OCI-LY7 (cell line): ENCODE results near the gene ARL8B. TPM values are rescaled to one million over a fixed set of nuclear protein-coding genes. Genes with fewer than 3 reads are reported as not detected.

Experiments used
- BruUV-seq: library from RNA; stranded (reverse); fragments of 400-500 nt; replicated peaks from 2 replicates; lab custom pipeline; 2021; lab: Mats Ljungman, UMichigan
- CTCF ChIA-PET: fragments of 300-600 bp; sonication (Branson Sonifier 250); formaldehyde crosslinking; loops from one replicate; lab custom pipeline; 2022; ENCODE audit warnings: antibody characterized with exemption; ENCODE audit not compliant: unreplicated experiment; lab: Charles Lee
- POLR2A ChIA-PET: fragments of 300-600 bp; sonication (Branson Sonifier 250); formaldehyde crosslinking; loops from one replicate; lab custom pipeline; 2022; ENCODE audit warnings: antibody characterized with exemption; lab: Charles Lee
- DNase-seq: peaks from one replicate; pipeline ENCODE4 v3.0.0-alpha.2; 2015; ENCODE audit warnings: low spot score
- H2AFZ ChIP-seq: fragments of 200-600 bp; sonication (generic), shearing (Covaris generic); 2 replicates; pipeline ENCODE4 v1.6.1; 2014; ENCODE audit warnings: mild to moderate bottlenecking, antibody characterized with exemption, low read length, moderate library complexity
- H3K27ac ChIP-seq: fragments of 200-600 bp; sonication (generic); 2 replicates; pipeline ENCODE4 v1.5.1; 2014; ENCODE audit warnings: mixed run types, low read depth, mild to moderate bottlenecking, moderate library complexity, low read length, inconsistent platforms; ENCODE audit not compliant: poor library complexity, severe bottlenecking
- H3K36me3 ChIP-seq: fragments of 200-600 bp; sonication (generic); 2 replicates; pipeline ENCODE4 v1.6.1; 2014; ENCODE audit warnings: mild to moderate bottlenecking, antibody characterized with exemption, low read length, moderate library complexity, mixed read lengths; ENCODE audit not compliant: insufficient read depth
- H3K4me1 ChIP-seq: fragments of 200-600 bp; sonication (generic); 2 replicates; pipeline ENCODE4 v1.5.1; 2014; ENCODE audit warnings: mild to moderate bottlenecking, low read length; ENCODE audit not compliant: insufficient read depth, poor library complexity, severe bottlenecking
- H3K4me2 ChIP-seq: fragments of 200-600 bp; sonication (generic); 2 replicates; pipeline ENCODE4 v1.6.1; 2014; ENCODE audit warnings: mild to moderate bottlenecking, low read length
- H3K4me3 ChIP-seq: fragments of 200-600 bp; sonication (generic); 2 replicates; pipeline ENCODE4 v1.5.1; 2014; ENCODE audit warnings: mild to moderate bottlenecking, low read depth, low read length; ENCODE audit not compliant: poor library complexity, severe bottlenecking
- H3K79me2 ChIP-seq: fragments of 200-600 bp; sonication (generic); 2 replicates; pipeline ENCODE4 v1.6.1; 2016; ENCODE audit warnings: low read depth, mild to moderate bottlenecking, low read length, moderate library complexity, mixed read lengths; ENCODE audit not compliant: insufficient read depth
- H3K9me2 ChIP-seq: fragments of 200-600 bp; sonication (generic); 2 replicates; pipeline ENCODE4 v1.6.1; 2016; ENCODE audit warnings: mild to moderate bottlenecking, low read length, mixed read lengths; ENCODE audit not compliant: insufficient read depth
- H3K9me3 ChIP-seq: fragments of 200-600 bp; sonication (generic); 2 replicates; pipeline ENCODE4 v1.6.1; 2014; ENCODE audit warnings: mild to moderate bottlenecking, mixed run types, low read length, mixed read lengths
- H4K20me1 ChIP-seq: fragments of 200-600 bp; sonication (generic); 2 replicates; pipeline ENCODE4 v1.6.1; 2014; ENCODE audit warnings: mild to moderate bottlenecking, antibody characterized with exemption, low read length, moderate library complexity, mixed read lengths; ENCODE audit not compliant: insufficient read depth
- EZH2phosphoT487 ChIP-seq: fragments of 200-600 bp; sonication (generic); IDR thresholded peaks from 2 replicates; pipeline ENCODE4 v1.6.1; 2018; ENCODE audit warnings: low read depth, borderline replicate concordance, mild to moderate bottlenecking, mixed run types, antibody characterized with exemption, low read length, moderate library complexity, mixed read lengths
- intact Hi-C: fragments of 100-400 bp; cut with micrococcal nuclease; formaldehyde crosslinking; loops from one replicate; pipeline ENCODE4 v1.10.0; 2022; ENCODE audit not compliant: unreplicated experiment
- total RNA-seq, 2 experiments: library from RNA; depleted of rRNA in 1 of 2; stranded (reverse); fragments of >200 nt in 1 of 2; shearing (Covaris generic) in 1 of 2; gene quantifications; 2 replicates each; pipeline ENCODE4 v1.2.3, GENCODE V29; 2014 to 2022
- TF ChIP-seq, protein P1 (sequence below): fragments of 200-600 bp; sonication (generic); conservative IDR thresholded peaks from 2 replicates; pipeline ENCODE4 v1.5.1; 2014; ENCODE audit warnings: mild to moderate bottlenecking, antibody characterized with exemption, low read length, moderate library complexity, mixed read lengths

ARL8B gene
- total RNA-seq, 2 experiments from 2014 or later, result 27.1 to 60.4 TPM

DNA sequence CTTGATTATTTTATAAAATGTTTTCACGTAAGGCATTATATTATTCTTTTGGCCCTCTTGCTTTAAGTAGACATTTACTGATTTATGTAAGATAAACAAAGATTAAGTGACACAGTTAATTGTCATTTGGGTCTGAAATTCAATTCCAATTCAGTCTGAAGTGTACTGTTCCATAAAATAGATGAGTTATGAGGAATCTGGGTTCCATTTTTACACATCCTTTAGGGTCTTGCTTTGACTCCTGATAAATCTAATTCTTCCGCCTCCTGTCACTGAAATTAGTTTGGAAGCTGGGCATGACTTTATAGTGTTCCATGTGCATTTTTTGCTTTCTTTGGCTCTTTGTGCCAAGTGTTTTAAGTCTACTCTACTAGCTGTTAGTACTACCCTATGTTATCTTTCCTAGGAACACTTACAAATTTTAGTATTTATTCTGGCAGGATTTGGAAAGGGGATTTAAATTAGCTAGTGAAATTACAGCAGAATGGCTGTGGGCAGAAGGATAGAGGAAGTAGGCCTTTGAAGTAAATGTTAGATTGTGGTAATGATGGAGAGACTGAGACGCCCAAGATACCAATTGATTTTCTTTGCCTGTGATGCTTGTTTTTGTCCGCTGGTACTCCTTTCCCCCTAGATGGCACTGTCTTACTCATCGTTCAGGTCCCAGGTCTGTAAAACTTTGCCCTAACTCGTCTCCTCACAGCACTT lies 14.3 kb downstream of the ARL8B start:
- POLR2A ChIA-PET, result interaction anchor here (0.8 to 5.1 kb wide), 8 partner anchors 12 to 86 kb away, joined by 3 to 52 read pairs (median 10); partner anchors contain the start of gene ARL8B
- no peaks in the 10 kb centered on the region for H3K9me2 ChIP-seq
- peak; percentile 83 for DNase-seq
- peak overlapping the region; percentile 53 for H3K27ac ChIP-seq
- H3K9me3 ChIP-seq, result no peaks in the 10 kb centered on the region
- intact Hi-C loops, result loop anchor here (1.0 to 2.0 kb wide), 2 partner anchors 51 to 82 kb away; partner anchors contain the start of gene EDEM1
- CTCF ChIA-PET, result interaction anchor here (1.2 kb wide), 1 partner anchor 49 kb away, joined by 12 read pairs; no protein-coding TSS in a partner anchor
- peak overlapping the region; percentile 50 for H3K4me2 ChIP-seq
- H3K79me2 ChIP-seq, result peaks cover 100% of the 10 kb centered on the region
- peaks cover 16% of the 10 kb centered on the region; the same call in 1 of the 2 replicates for H4K20me1 ChIP-seq
- peaks cover 47% of the 10 kb centered on the region for H3K4me1 ChIP-seq
- H3K4me3 ChIP-seq, result no peak overlapping the region
- H3K36me3 ChIP-seq, result peaks cover 24% of the 10 kb centered on the region
- BruUV-seq, result no TSS peak
- H2AFZ ChIP-seq, result no peak overlapping the region
- no peak for TF ChIP-seq EZH2phosphoT487
- TF ChIP-seq, protein P1, sequence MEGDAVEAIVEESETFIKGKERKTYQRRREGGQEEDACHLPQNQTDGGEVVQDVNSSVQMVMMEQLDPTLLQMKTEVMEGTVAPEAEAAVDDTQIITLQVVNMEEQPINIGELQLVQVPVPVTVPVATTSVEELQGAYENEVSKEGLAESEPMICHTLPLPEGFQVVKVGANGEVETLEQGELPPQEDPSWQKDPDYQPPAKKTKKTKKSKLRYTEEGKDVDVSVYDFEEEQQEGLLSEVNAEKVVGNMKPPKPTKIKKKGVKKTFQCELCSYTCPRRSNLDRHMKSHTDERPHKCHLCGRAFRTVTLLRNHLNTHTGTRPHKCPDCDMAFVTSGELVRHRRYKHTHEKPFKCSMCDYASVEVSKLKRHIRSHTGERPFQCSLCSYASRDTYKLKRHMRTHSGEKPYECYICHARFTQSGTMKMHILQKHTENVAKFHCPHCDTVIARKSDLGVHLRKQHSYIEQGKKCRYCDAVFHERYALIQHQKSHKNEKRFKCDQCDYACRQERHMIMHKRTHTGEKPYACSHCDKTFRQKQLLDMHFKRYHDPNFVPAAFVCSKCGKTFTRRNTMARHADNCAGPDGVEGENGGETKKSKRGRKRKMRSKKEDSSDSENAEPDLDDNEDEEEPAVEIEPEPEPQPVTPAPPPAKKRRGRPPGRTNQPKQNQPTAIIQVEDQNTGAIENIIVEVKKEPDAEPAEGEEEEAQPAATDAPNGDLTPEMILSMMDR, result peak; percentile 92

DNA sequence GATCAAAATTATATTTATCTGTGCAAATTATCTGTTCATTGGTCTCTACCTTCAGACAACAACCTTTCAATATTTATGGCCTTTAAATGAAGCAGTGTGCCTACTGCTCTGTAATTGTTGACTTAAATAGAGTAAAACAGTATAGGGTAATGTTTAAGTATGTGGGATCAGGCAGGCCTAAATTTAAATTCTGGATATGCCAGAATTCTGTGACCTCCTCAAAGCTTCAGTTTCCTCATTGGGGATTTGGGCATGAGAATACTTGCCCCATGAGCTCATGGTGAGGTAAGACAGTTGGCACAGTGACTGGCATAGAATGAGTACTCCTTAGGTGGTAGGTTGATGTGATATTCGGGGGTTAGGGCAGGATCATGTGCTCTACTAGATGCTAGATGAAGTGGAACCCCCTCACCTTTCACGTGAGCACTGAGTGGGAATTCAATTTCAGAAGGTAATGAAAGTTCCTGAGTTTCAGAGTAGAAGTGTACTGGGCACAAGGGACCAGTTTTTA lies 14.9 kb downstream of the ARL8B start:
- peaks cover 47% of the 10 kb centered on the region for H3K4me1 ChIP-seq

More for the DNA sequence above, 14.9 kb downstream of the ARL8B start:
- POLR2A ChIA-PET, result interaction anchor here (1.0 to 5.1 kb wide), 7 partner anchors 12 to 62 kb away, joined by 3 to 52 read pairs (median 14); partner anchors contain the start of gene ARL8B
- Histone ChIP-seq H2AFZ (no peak overlapping the region; the same call in 1 of the 2 replicates), H4K20me1 (peaks cover 16% of the 10 kb centered on the region; the same call in 1 of the 2 replicates), H3K9me3 (no peaks in the 10 kb centered on the region), H3K4me3 (peak overlapping the region; percentile 24), H3K27ac (peak overlapping the region; percentile 53), H3K79me2 (peaks cover 100% of the 10 kb centered on the region), H3K36me3 (peaks cover 30% of the 10 kb centered on the region), H3K4me2 (peak overlapping the region; percentile 50), H3K9me2 (no peaks in the 10 kb centered on the region)
- no peak for DNase-seq
- intact Hi-C loops, result loop anchor here (1.0 to 2.0 kb wide), 2 partner anchors 50 to 82 kb away; partner anchors contain the start of gene EDEM1
- CTCF ChIA-PET, result interaction anchor here (1.2 kb wide), 1 partner anchor 48 kb away, joined by 12 read pairs; no protein-coding TSS in a partner anchor
- BruUV-seq, result no TSS peak
- TF ChIP-seq, protein P1, result peak; percentile 56; the same call in 1 of the 2 replicates
- TF ChIP-seq EZH2phosphoT487, result no peak
